Stimulated activated naive B cell treated with anti-CD40 and anti-IgM and Interleukin-4, amounts not matched to agents 10 μg/mL and 1 μg/mL and 100 μg/mL, for 72 hours (primary cell): ENCODE data around the gene CEP170B.

Experiments used
- ATAC-seq, 2 donors: fragments of 150-1000 bp; cut with Tn5 transposase; replicated peaks; 2 replicates each; pipeline ENCODE4 v1.10.0; 2021; ENCODE audit warnings: moderate library complexity in 1 of 2
- DNase-seq: peaks from one replicate; pipeline ENCODE4 v3.0.0; 2021
- H3K27ac Mint-ChIP-seq: one replicate; pipeline ENCODE4 v1.8.0; 2022; ENCODE audit warnings: mild to moderate bottlenecking, mixed read lengths
- H3K27me3 Mint-ChIP-seq, 2 donors: one replicate each; pipeline ENCODE4 v1.8.0; 2022; ENCODE audit warnings: mixed read lengths in 2 of 2
- H3K36me3 Mint-ChIP-seq, 2 donors: one replicate each; pipeline ENCODE4 v1.8.0; 2022; ENCODE audit warnings: mixed read lengths in 2 of 2, mild to moderate bottlenecking in 1 of 2
- H3K4me1 Mint-ChIP-seq, 2 donors: one replicate each; pipeline ENCODE4 v1.8.0; 2022; ENCODE audit warnings: mixed read lengths in 2 of 2, mild to moderate bottlenecking in 1 of 2
- H3K4me3 Mint-ChIP-seq, 2 donors: one replicate each; pipeline ENCODE4 v1.8.0; 2022; ENCODE audit warnings: mild to moderate bottlenecking in 2 of 2, mixed read lengths in 2 of 2, moderate library complexity in 1 of 2
- H3K9me3 Mint-ChIP-seq, 2 donors: one replicate each; pipeline ENCODE4 v1.8.0; 2022; ENCODE audit warnings: mixed read lengths in 2 of 2, mild to moderate bottlenecking in 1 of 2

The CEP170B gene

GRCh38 chr14:104892531-104893434 lies 27.7 kb downstream of the CEP170B start:
- Mint-ChIP-seq H3K27me3 (peaks cover 8 to 18% of the 10 kb centered on the region in 2 donors), H3K27ac (no peak overlapping the region), H3K36me3 (peaks cover 0 to 2% of the 10 kb centered on the region in 2 donors), H3K9me3 (peaks cover 3 to 4% of the 10 kb centered on the region in 2 donors), H3K4me1 (peaks cover 0 to 6% of the 10 kb centered on the region in 2 donors), H3K4me3 (no peak overlapping the region)
- no peak for DNase-seq
- no peak for ATAC-seq

- peaks cover 3 to 4% of the 10 kb centered on the region in 2 donors for H3K9me3 Mint-ChIP-seq
- H3K4me1 Mint-ChIP-seq = peaks cover 0 to 6% of the 10 kb centered on the region in 2 donors
- no peak overlapping the region for H3K4me3 Mint-ChIP-seq
- H3K27ac Mint-ChIP-seq = no peak overlapping the region
- DNase-seq (no peak), ATAC-seq (no peak)
- H3K36me3 Mint-ChIP-seq = peaks cover 0 to 2% of the 10 kb centered on the region in 2 donors
- H3K27me3 Mint-ChIP-seq = peaks cover 8 to 18% of the 10 kb centered on the region in 2 donors
Measured at GRCh38 chr14:104893435-104894207, 28.6 kb downstream of the CEP170B start.

- peaks cover 0 to 1% of the 10 kb centered on the region in 2 donors for H3K36me3 Mint-ChIP-seq
- ATAC-seq (no peak), DNase-seq (no peak)
- H3K27me3 Mint-ChIP-seq = peaks cover 7 to 15% of the 10 kb centered on the region in 2 donors
- peaks cover 1 to 2% of the 10 kb centered on the region in 2 donors for H3K9me3 Mint-ChIP-seq
- H3K4me3 Mint-ChIP-seq = no peak overlapping the region
- no peak overlapping the region for H3K27ac Mint-ChIP-seq
- H3K4me1 Mint-ChIP-seq = peaks cover 0 to 6% of the 10 kb centered on the region in 2 donors
Measured at GRCh38 chr14:104894331-104895206, 29.5 kb downstream of the CEP170B start.

GRCh38 chr14:104895207-104895785 lies 30.2 kb downstream of the CEP170B start:
- Mint-ChIP-seq H3K27ac (no peak overlapping the region), H3K4me1 (peaks cover 0 to 6% of the 10 kb centered on the region in 2 donors), H3K4me3 (no peak overlapping the region), H3K27me3 (peaks cover 5 to 13% of the 10 kb centered on the region in 2 donors), H3K36me3 (no peaks in the 10 kb centered on the region), H3K9me3 (no peaks in the 10 kb centered on the region)
- ATAC-seq (no peak), DNase-seq (no peak)

GRCh38 chr14:104895786-104896661 lies 31.0 kb downstream of the CEP170B start:
- peaks cover 0 to 6% of the 10 kb centered on the region in 2 donors for H3K4me1 Mint-ChIP-seq
- H3K36me3 Mint-ChIP-seq = no peaks in the 10 kb centered on the region
- ATAC-seq (no peak), DNase-seq (no peak)
- H3K9me3 Mint-ChIP-seq = no peaks in the 10 kb centered on the region
- H3K27ac Mint-ChIP-seq = no peak overlapping the region
- peaks cover 5 to 13% of the 10 kb centered on the region in 2 donors for H3K27me3 Mint-ChIP-seq
- no peak overlapping the region for H3K4me3 Mint-ChIP-seq

- no peaks in the 10 kb centered on the region for H3K9me3 Mint-ChIP-seq
- no peak for ATAC-seq
Measured at GRCh38 chr14:104897330-104898194, 32.5 kb downstream of the CEP170B start.

GRCh38 chr14:104898195-104898558 lies 33.1 kb downstream of the CEP170B start:
- ATAC-seq (no peak), DNase-seq (no peak)
- Mint-ChIP-seq H3K4me1 (peaks cover 0 to 6% of the 10 kb centered on the region in 2 donors), H3K27ac (no peak overlapping the region), H3K4me3 (no peak overlapping the region), H3K9me3 (no peaks in the 10 kb centered on the region), H3K36me3 (no peaks in the 10 kb centered on the region), H3K27me3 (peaks cover 0 to 7% of the 10 kb centered on the region in 2 donors)

More at GRCh38 chr14:104897330-104898194, 32.5 kb downstream of the CEP170B start:
- H3K4me3 Mint-ChIP-seq = no peak overlapping the region
- no peak for DNase-seq
- H3K27me3 Mint-ChIP-seq = peaks cover 0 to 6% of the 10 kb centered on the region in 2 donors
- peaks cover 0 to 6% of the 10 kb centered on the region in 2 donors for H3K4me1 Mint-ChIP-seq
- no peaks in the 10 kb centered on the region for H3K36me3 Mint-ChIP-seq
- H3K27ac Mint-ChIP-seq = no peak overlapping the region

- H3K27me3 Mint-ChIP-seq = peaks cover 2 to 16% of the 10 kb centered on the region in 2 donors
- H3K9me3 Mint-ChIP-seq = no peaks in the 10 kb centered on the region
- ATAC-seq (no peak), DNase-seq (no peak)
- H3K36me3 Mint-ChIP-seq = no peaks in the 10 kb centered on the region
- no peak overlapping the region for H3K4me3 Mint-ChIP-seq
- H3K4me1 Mint-ChIP-seq = peaks cover 0 to 7% of the 10 kb centered on the region in 2 donors
- H3K27ac Mint-ChIP-seq = no peak overlapping the region
Measured at GRCh38 chr14:104898870-104899510, 33.9 kb downstream of the CEP170B start.

- DNase-seq (no peak), ATAC-seq (no peak)
- Mint-ChIP-seq H3K27ac (no peak overlapping the region), H3K4me3 (no peak overlapping the region), H3K27me3 (peaks cover 8 to 24% of the 10 kb centered on the region in 2 donors), H3K36me3 (no peaks in the 10 kb centered on the region), H3K9me3 (no peaks in the 10 kb centered on the region), H3K4me1 (peaks cover 3 to 14% of the 10 kb centered on the region in 2 donors)
Measured at GRCh38 chr14:104899781-104900180, 34.7 kb downstream of the CEP170B start.

GRCh38 chr14:104900639-104901512 lies 35.8 kb downstream of the CEP170B start:
- peaks cover 5 to 16% of the 10 kb centered on the region in 2 donors for H3K4me1 Mint-ChIP-seq
- peaks cover 11 to 21% of the 10 kb centered on the region in 2 donors for H3K27me3 Mint-ChIP-seq
- DNase-seq (no peak), ATAC-seq (no peak)
- no peaks in the 10 kb centered on the region for H3K9me3 Mint-ChIP-seq
- H3K27ac Mint-ChIP-seq = no peak overlapping the region
- H3K4me3 Mint-ChIP-seq = no peak overlapping the region
- no peaks in the 10 kb centered on the region for H3K36me3 Mint-ChIP-seq

GRCh38 chr14:104903990-104904389 lies 38.9 kb downstream of the CEP170B start:
- Mint-ChIP-seq H3K27ac (no peak overlapping the region), H3K9me3 (no peaks in the 10 kb centered on the region), H3K4me1 (peaks cover 5 to 10% of the 10 kb centered on the region in 2 donors), H3K27me3 (peaks cover 18 to 27% of the 10 kb centered on the region in 2 donors), H3K4me3 (no peak overlapping the region), H3K36me3 (no peaks in the 10 kb centered on the region)
- DNase-seq (no peak), ATAC-seq (no peak)
